ENCODE measurements around the gene REG3G.
A peak's percentile ranks its signal among the peaks of the same experiment; 100 is the strongest.

Gene REG3G

GRCh38 chr2:79025421-79025820 is at the start of gene REG3G:
Gene REG3G (plus strand): TSS chr2:79025702. CDS start chr2:79026094, 392 bp downstream.
- no peak for DNase-seq

- DNase-seq, result no peak
Measured at GRCh38 chr2:78977661-78978145, 47.8 kb upstream of the REG3G start.

GRCh38 chr2:78978340-78978739 is 47.2 kb upstream of the REG3G start:
- DNase-seq, result no peak

- peak in 40 of 56 donors; percentile 5 to 83 (median 32) for DNase-seq
Measured at GRCh38 chr2:78979380-78980151, 45.9 kb upstream of the REG3G start.

GRCh38 chr2:78980152-78980465 is 45.4 kb upstream of the REG3G start:
- DNase-seq, result no peak

- no peak for DNase-seq
Measured at GRCh38 chr2:78980871-78981270, 44.6 kb upstream of the REG3G start.

- DNase-seq, result peak in 11 of 56 donors; percentile 12 to 38 (median 15)
Measured at GRCh38 chr2:78982638-78983330, 42.7 kb upstream of the REG3G start.

- DNase-seq, result peak in 2 of 56 donors; percentile 5 to 14
Measured at GRCh38 chr2:78984386-78984785, 41.1 kb upstream of the REG3G start.

GRCh38 chr2:78985558-78985957 is 39.9 kb upstream of the REG3G start:
- DNase-seq, result no peak

- DNase-seq, result no peak
Measured at GRCh38 chr2:78989051-78989450, 36.5 kb upstream of the REG3G start.

GRCh38 chr2:78992451-78992806 is 33.1 kb upstream of the REG3G start:
- DNase-seq, result peak in 11 of 56 donors; percentile 6 to 55 (median 27)

- DNase-seq, result peak in 34 of 56 donors; percentile 6 to 77 (median 42)
Measured at GRCh38 chr2:78992807-78993517, 32.5 kb upstream of the REG3G start.

GRCh38 chr2:78993518-78994148 is 31.9 kb upstream of the REG3G start:
- peak in 21 of 56 donors; percentile 8 to 67 (median 35) for DNase-seq

GRCh38 chr2:78994789-78995188 is 30.7 kb upstream of the REG3G start:
- no peak for DNase-seq

- DNase-seq, result no peak
Measured at GRCh38 chr2:78999406-78999805, 26.1 kb upstream of the REG3G start.

GRCh38 chr2:79000008-79000576 is 25.4 kb upstream of the REG3G start:
- no peak for DNase-seq

- no peak for DNase-seq
Measured at GRCh38 chr2:79001285-79001684, 24.2 kb upstream of the REG3G start.

GRCh38 chr2:79004680-79005079 is 20.8 kb upstream of the REG3G start:
- peak in 2 of 56 donors; percentile 7 to 10 for DNase-seq

GRCh38 chr2:79005216-79005615 is 20.3 kb upstream of the REG3G start:
- DNase-seq, result no peak

- no peak for DNase-seq
Measured at GRCh38 chr2:79009388-79009787, 16.1 kb upstream of the REG3G start.

- no peak for DNase-seq
Measured at GRCh38 chr2:79011496-79011895, 14.0 kb upstream of the REG3G start.
